Effector memory CD4-positive, alpha-beta T cell (primary cell): Measurements from ENCODE around the gene NOXA1.
"Not testable (repeated sequence)": the region's sequence is repeated elsewhere in the genome, so short reads cannot be mapped to it uniquely, and the experiment has no call there.

ENCODE experiments used
- DNase-seq, 3 donors: peaks; one replicate each; pipeline ENCODE4 v3.0.0-alpha.2; 2020
- H3K27ac ChIP-seq: 2 replicates; pipeline ENCODE4 v1.7.0; 2013; ENCODE audit warnings: mild to moderate bottlenecking, low read length, moderate library complexity; ENCODE audit not compliant: insufficient read depth, poor library complexity, severe bottlenecking
- H3K27me3 ChIP-seq: replicated peaks from 2 replicates; pipeline ENCODE4 v1.7.0; 2013; ENCODE audit warnings: mild to moderate bottlenecking, low read length; ENCODE audit not compliant: insufficient read depth, control insufficient read depth, poor library complexity, severe bottlenecking
- H3K36me3 ChIP-seq: 2 replicates; pipeline ENCODE4 v1.7.0; 2013; ENCODE audit warnings: mild to moderate bottlenecking, low read length, moderate library complexity; ENCODE audit not compliant: control insufficient read depth, insufficient read depth
- H3K4me1 ChIP-seq: 2 replicates; pipeline ENCODE4 v1.7.0; 2013; ENCODE audit warnings: low read length, mild to moderate bottlenecking; ENCODE audit not compliant: control insufficient read depth, insufficient read depth, poor library complexity, severe bottlenecking
- H3K4me3 ChIP-seq: 2 replicates; pipeline ENCODE4 v1.7.0; 2013; ENCODE audit warnings: low read length, low read depth, mild to moderate bottlenecking; ENCODE audit not compliant: insufficient read depth, poor library complexity, severe bottlenecking
- H3K9me3 ChIP-seq: 2 replicates; pipeline ENCODE4 v1.7.0; 2013; ENCODE audit warnings: mild to moderate bottlenecking, low read length, moderate library complexity; ENCODE audit not compliant: control insufficient read depth

NOXA1 gene

DNA sequence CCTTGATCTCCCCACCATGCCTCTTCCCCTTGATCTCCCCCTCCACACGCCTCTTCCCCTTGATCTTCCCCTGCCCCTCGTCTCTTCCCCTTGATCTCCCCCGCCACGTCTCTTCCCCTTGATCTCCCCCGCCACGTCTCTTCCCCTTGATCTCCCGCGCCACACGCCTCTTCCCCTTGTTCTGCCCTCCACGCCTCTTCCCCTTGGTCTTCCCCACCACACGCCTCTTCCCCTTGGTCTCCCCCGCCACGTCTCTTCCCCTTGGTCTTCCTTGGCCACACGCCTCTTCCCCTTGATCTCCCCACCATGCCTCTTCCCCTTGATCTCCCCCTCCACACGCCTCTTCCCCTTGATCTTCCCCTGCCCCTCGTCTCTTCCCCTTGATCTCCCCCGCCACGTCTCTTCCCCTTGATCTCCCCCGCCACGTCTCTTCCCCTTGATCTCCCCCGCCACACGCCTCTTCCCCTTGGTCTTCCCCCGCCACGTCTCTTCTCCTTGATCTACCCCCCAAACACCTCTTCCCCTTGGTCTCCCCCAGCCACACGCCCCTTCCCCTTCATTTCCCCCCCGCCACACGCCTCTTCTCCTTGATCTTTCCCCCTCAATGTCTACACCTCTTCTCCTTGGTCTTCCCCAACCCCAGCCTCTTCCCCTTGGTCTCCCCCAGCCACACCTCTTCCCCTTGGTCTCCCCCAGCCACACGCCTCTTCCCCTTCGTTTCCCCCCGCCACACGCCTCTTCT lies 28.2 kb downstream of the NOXA1 start:
- H3K9me3 ChIP-seq, DNase-seq, H3K27ac ChIP-seq, H3K4me3 ChIP-seq, H3K27me3 ChIP-seq, H3K36me3 ChIP-seq: not testable (repeated sequence)
- peaks cover 44% of the 10 kb centered on the region for H3K4me1 ChIP-seq

DNA sequence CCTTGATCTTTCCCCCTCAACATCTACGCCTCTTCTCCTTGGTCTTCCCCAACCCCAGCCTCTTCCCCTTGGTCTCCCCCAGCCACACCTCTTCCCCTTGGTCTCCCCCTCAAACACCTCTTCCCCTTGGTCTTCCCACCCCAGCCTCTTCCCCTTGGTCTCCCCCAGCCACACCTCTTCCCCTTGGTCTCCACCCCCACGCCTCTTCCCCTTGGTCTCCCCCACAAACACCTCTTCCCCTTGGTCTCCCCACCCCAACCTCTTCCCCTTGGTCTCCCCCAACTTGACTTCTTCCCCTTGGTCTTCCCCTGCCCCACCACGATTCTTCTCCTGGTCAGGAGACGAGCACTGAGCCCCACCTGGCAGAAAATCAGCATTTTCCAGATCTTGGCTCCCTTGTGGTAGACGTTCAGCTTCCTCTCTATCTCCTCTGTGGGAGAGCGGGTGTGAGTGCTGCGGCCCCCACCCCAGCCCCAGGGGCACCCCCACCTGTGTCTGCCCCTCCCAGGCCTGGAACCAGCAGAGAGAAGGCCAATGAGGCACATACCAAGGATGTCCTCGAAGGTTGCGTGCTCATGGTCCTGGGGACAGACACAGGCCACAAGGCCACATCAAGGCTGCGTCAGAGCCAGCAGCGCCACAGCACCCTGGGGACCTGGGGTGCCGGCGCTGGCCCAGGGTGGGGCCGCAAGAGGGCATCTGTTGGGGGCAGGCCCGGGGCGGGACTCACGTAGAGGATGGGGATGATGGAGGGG lies 29.0 kb downstream of the NOXA1 start:
- Histone ChIP-seq H3K4me1 (peaks cover 44% of the 10 kb centered on the region), H3K27me3 (no peaks in the 10 kb centered on the region), H3K27ac (no peak overlapping the region), H3K36me3 (peaks cover 8% of the 10 kb centered on the region), H3K4me3 (peak overlapping the region; percentile 35), H3K9me3 (no peaks in the 10 kb centered on the region)
- no peak for DNase-seq

- Histone ChIP-seq H3K9me3 (no peaks in the 10 kb centered on the region), H3K27me3 (no peaks in the 10 kb centered on the region), H3K4me3 (no peak overlapping the region), H3K4me1 (peaks cover 45% of the 10 kb centered on the region), H3K27ac (no peak overlapping the region), H3K36me3 (peaks cover 11% of the 10 kb centered on the region)
- no peak for DNase-seq
Observed at GRCh38 chr9:137452761-137453642, 29.8 kb downstream of the NOXA1 start.

- Histone ChIP-seq H3K36me3 (peaks cover 11% of the 10 kb centered on the region), H3K4me1 (peaks cover 52% of the 10 kb centered on the region), H3K9me3 (no peaks in the 10 kb centered on the region), H3K27ac (no peak overlapping the region), H3K27me3 (no peaks in the 10 kb centered on the region), H3K4me3 (no peak overlapping the region)
- DNase-seq, result peak; percentile 41 to 57 (median 46)
Observed at GRCh38 chr9:137453643-137454081, 30.5 kb downstream of the NOXA1 start.

GRCh38 chr9:137454145-137454596 lies 31.0 kb downstream of the NOXA1 start:
- Histone ChIP-seq H3K27ac (peak overlapping the region; percentile 13), H3K36me3 (peaks cover 11% of the 10 kb centered on the region), H3K4me3 (peak overlapping the region; percentile 42)

DNA sequence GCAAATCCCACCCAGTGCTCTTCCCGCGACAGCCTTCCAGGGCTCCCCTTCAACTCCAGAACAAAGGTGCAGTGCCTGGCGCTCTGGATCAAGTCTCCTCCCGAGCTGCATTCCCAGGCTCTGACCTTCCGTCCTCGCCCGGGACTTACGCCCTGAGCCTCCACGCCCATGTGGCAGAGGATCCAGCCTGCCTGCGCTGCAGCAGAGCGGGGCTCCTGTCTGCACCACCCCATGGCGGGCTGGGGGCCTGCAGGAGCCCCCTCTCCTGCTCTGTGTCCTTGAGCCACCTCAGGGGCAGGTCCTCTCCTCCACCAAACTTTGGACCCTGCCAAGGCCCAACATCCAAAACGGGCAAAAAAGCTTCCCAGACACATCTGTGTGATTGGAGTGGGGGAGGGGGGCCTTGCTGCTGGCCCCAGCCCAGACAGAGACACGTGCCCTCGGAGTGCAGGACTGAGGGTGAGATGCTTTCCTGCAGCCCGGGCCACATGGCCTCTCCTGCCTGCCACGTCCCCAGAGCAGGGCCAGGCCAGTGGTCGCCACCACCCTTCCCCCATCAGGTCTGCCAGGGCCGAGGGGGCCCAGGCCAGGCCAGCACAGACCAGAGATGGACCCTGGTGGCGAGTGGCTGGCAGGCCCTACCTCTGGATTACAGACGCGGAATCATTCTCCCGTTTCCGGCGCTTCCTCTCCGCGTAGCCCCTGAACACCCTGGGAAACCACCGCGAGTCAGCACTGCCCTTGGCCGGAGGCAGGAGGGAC lies 31.6 kb downstream of the NOXA1 start:
- no peak for DNase-seq
- Histone ChIP-seq H3K27ac (peak overlapping the region; percentile 13), H3K4me3 (peak overlapping the region; percentile 42), H3K9me3 (no peaks in the 10 kb centered on the region), H3K4me1 (peaks cover 59% of the 10 kb centered on the region), H3K27me3 (no peaks in the 10 kb centered on the region), H3K36me3 (peaks cover 11% of the 10 kb centered on the region)

More at GRCh38 chr9:137454145-137454596, 31.0 kb downstream of the NOXA1 start:
- DNase-seq, result peak in 1 of 3 donors; percentile 38
- Histone ChIP-seq H3K9me3 (no peaks in the 10 kb centered on the region), H3K4me1 (peaks cover 53% of the 10 kb centered on the region), H3K27me3 (no peaks in the 10 kb centered on the region)

DNA sequence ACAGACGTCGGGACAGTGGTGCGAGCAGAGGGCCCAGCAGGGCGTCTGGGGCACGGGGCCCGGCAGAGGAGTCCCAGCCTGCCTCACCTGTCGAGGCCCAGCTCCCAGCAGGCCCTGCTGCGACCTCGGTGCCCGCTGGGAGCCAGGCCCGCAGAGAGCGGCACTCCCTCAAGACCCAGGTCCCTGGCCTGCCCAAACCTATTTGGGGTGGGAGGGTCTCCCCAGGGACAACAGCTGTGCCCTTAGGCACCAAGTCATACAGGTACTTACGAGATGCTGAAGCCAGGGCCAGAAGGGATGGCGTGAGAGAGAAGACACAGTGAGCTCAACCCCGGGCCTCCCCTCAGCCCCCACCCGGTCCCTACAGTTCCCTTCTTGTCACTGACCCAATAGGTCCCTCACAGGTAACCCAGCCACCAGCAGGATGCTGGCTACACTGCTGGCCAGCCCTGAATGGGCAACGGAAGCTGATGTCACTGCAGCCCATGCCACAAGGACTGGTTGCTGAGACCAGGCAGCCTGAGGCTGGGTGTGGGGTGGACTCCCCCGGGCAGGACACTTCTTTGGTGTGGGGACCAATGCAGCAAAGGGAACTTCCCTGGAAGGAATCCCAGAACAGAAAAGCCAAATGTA lies 32.3 kb downstream of the NOXA1 start:
- Histone ChIP-seq H3K27me3 (no peaks in the 10 kb centered on the region), H3K27ac (no peak overlapping the region), H3K36me3 (peaks cover 11% of the 10 kb centered on the region), H3K4me1 (peaks cover 59% of the 10 kb centered on the region), H3K4me3 (no peak overlapping the region), H3K9me3 (no peaks in the 10 kb centered on the region)
- no peak for DNase-seq

GRCh38 chr9:137456061-137456863 lies 33.1 kb downstream of the NOXA1 start:
- Histone ChIP-seq H3K27me3 (no peaks in the 10 kb centered on the region), H3K27ac (no peak overlapping the region), H3K4me3 (no peak overlapping the region), H3K9me3 (no peaks in the 10 kb centered on the region), H3K4me1 (peaks cover 60% of the 10 kb centered on the region), H3K36me3 (peaks cover 11% of the 10 kb centered on the region)
- no peak for DNase-seq
